ENCODE measurements around the gene SHC2. TPM values are rescaled to one million over a fixed set of nuclear protein-coding genes. Genes with fewer than 3 reads are reported as not detected.

The SHC2 gene
- total and polyA plus RNA-seq, 2 donors (not counting 1 experiment from before 2014, with no cell fraction given): 0.02 to 2.5 TPM

DNA sequence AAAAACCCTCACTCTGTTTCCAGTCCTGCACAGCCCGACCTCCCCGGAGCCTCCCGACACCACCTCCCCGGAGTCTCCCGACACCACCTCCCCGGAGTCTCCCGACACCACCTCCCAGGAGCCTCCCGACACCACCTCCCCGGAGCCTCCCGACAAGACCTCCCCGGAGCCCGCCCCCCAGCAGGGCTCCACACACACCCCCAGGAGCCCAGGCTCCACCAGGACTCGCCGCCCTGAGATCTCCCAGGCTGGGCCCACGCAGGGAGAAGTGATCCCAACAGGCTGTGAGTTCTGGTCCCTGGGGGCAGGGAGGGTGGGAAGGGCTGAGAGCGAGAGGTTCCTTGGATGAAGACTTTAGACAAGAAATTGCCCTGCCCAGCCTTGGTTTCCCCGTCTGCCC, 40.8 kb upstream of the SHC2 start:
- H3K4me1 ChIP-seq (ENCODE audit: control insufficient read depth, extremely low read depth, insufficient read depth, low read length): peaks cover 3% of the 10 kb centered on the region
- no peak overlapping the region for H3K4me3 ChIP-seq (replicated peaks in 1 of 4; ENCODE audit: control extremely low read depth in 1 of 4, insufficient read depth in 1 of 4, low read depth in 3 of 4, low read length in 4 of 4)
- TF ChIP-seq, protein P1, sequence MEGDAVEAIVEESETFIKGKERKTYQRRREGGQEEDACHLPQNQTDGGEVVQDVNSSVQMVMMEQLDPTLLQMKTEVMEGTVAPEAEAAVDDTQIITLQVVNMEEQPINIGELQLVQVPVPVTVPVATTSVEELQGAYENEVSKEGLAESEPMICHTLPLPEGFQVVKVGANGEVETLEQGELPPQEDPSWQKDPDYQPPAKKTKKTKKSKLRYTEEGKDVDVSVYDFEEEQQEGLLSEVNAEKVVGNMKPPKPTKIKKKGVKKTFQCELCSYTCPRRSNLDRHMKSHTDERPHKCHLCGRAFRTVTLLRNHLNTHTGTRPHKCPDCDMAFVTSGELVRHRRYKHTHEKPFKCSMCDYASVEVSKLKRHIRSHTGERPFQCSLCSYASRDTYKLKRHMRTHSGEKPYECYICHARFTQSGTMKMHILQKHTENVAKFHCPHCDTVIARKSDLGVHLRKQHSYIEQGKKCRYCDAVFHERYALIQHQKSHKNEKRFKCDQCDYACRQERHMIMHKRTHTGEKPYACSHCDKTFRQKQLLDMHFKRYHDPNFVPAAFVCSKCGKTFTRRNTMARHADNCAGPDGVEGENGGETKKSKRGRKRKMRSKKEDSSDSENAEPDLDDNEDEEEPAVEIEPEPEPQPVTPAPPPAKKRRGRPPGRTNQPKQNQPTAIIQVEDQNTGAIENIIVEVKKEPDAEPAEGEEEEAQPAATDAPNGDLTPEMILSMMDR (conservative IDR thresholded peaks at IDR 0.05 in 1 of 2, IDR thresholded peaks at IDR 0.05 in 1 of 2; ENCODE audit: low read depth in 1 of 2, low read length in 2 of 2): no peak
- TF ChIP-seq EZH2 (IDR thresholded peaks at IDR 0.05; ENCODE audit: low read length, missing control alignments): no peak
- no peaks in the 10 kb centered on the region for H4K20me1 ChIP-seq (ENCODE audit: control insufficient read depth, extremely low read depth, insufficient read depth, low read length)
- H3K4me2 ChIP-seq (ENCODE audit: extremely low read depth, insufficient read depth, low read length): no peak overlapping the region
- no peaks in the 10 kb centered on the region for H3K79me2 ChIP-seq (ENCODE audit: control insufficient read depth, insufficient read depth, low read length)
- H3K27ac ChIP-seq (ENCODE audit: insufficient read depth, low read length): no peak overlapping the region
- H3K36me3 ChIP-seq (ENCODE audit: control insufficient read depth, insufficient read depth, low read length): no peaks in the 10 kb centered on the region
- H2AFZ ChIP-seq (ENCODE audit: low read length): no peak overlapping the region
- no peak for DNase-seq (ENCODE audit: low read depth in 2 of 2)
- H3K9me3 ChIP-seq (ENCODE audit: control insufficient read depth, insufficient read depth, low read depth, low read length): no peaks in the 10 kb centered on the region
- no peak overlapping the region for H3K9ac ChIP-seq (ENCODE audit: insufficient read depth, low read length)
- peaks cover 14% of the 10 kb centered on the region for H3K27me3 ChIP-seq (ENCODE audit: control insufficient read depth, insufficient read depth, low read length)

DNA sequence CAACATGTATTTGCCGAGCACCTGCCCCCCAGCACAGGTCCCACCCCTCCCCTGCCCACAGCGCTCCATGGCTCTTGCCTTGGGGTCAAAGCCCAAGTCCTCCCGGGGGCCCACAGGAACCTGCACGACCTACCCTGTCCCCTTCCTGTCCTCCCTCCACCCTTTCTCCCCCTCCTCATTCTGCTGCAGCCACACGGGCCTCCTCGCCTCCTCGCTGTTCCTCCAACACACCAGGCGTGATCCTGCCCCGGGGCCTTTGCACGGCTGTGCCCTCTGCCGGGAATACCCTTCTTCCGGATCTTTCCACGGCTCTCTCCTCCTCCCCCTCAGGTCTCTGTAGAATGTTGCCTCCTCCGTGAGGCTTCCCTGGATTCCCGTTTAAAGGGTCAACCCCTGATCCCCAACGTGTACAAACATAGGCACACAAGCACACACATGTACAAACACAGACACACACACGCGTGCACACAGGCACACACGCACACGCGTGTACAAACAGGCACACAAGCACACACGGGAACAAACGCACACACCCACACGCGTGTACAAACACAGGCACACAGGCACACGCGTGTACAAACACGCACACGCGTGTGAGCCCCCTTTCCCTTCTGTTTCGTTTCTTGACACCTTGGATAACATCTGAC, 38.3 kb upstream of the SHC2 start:
- Histone ChIP-seq H3K36me3 (ENCODE audit: control insufficient read depth, insufficient read depth, low read length) (no peaks in the 10 kb centered on the region), H3K9me3 (ENCODE audit: control insufficient read depth, insufficient read depth, low read depth, low read length) (no peaks in the 10 kb centered on the region), H3K27ac (ENCODE audit: insufficient read depth, low read length) (no peak overlapping the region), H4K20me1 (ENCODE audit: control insufficient read depth, extremely low read depth, insufficient read depth, low read length) (no peaks in the 10 kb centered on the region), H3K79me2 (ENCODE audit: control insufficient read depth, insufficient read depth, low read length) (no peaks in the 10 kb centered on the region), H3K4me2 (ENCODE audit: extremely low read depth, insufficient read depth, low read length) (no peak overlapping the region), H3K27me3 (ENCODE audit: control insufficient read depth, insufficient read depth, low read length) (peaks cover 14% of the 10 kb centered on the region), H2AFZ (ENCODE audit: low read length) (no peak overlapping the region), H3K9ac (ENCODE audit: insufficient read depth, low read length) (no peak overlapping the region), H3K4me1 (ENCODE audit: control insufficient read depth, extremely low read depth, insufficient read depth, low read length) (no peaks in the 10 kb centered on the region), H3K4me3 (replicated peaks in 1 of 4; ENCODE audit: control extremely low read depth in 1 of 4, insufficient read depth in 1 of 4, low read depth in 3 of 4, low read length in 4 of 4) (no peak overlapping the region)
- no peak for DNase-seq (ENCODE audit: low read depth in 2 of 2)
- peak; percentile 43 for TF ChIP-seq EZH2 (IDR thresholded peaks at IDR 0.05; ENCODE audit: low read length, missing control alignments)
- TF ChIP-seq, protein P1 (conservative IDR thresholded peaks at IDR 0.05 in 1 of 2, IDR thresholded peaks at IDR 0.05 in 1 of 2; ENCODE audit: low read depth in 1 of 2, low read length in 2 of 2): no peak

DNA sequence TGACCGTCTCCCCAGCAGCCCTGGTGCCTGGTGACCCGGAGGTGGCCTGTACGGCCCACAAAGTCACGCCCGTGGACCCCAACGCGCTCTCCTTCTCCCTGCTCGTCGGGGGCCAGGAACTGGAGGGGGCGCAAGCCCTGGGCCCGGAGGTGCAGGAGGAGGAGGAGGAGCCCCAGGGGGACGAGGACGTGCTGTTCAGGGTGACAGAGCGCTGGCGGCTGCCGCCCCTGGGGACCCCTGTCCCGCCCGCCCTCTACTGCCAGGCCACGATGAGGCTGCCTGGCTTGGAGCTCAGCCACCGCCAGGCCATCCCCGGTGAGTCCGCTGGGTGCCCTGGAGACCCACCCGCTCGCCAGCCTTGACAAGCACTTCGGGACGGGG, 37.7 kb upstream of the SHC2 start:
- Histone ChIP-seq H3K79me2 (ENCODE audit: control insufficient read depth, insufficient read depth, low read length) (no peaks in the 10 kb centered on the region), H2AFZ (ENCODE audit: low read length) (no peak overlapping the region), H3K9me3 (ENCODE audit: control insufficient read depth, insufficient read depth, low read depth, low read length) (no peaks in the 10 kb centered on the region), H3K4me3 (replicated peaks in 1 of 4; ENCODE audit: control extremely low read depth in 1 of 4, insufficient read depth in 1 of 4, low read depth in 3 of 4, low read length in 4 of 4) (no peak overlapping the region), H3K4me2 (ENCODE audit: extremely low read depth, insufficient read depth, low read length) (no peak overlapping the region), H3K36me3 (ENCODE audit: control insufficient read depth, insufficient read depth, low read length) (no peaks in the 10 kb centered on the region), H3K27ac (ENCODE audit: insufficient read depth, low read length) (no peak overlapping the region), H3K4me1 (ENCODE audit: control insufficient read depth, extremely low read depth, insufficient read depth, low read length) (no peaks in the 10 kb centered on the region), H3K27me3 (ENCODE audit: control insufficient read depth, insufficient read depth, low read length) (peaks cover 14% of the 10 kb centered on the region), H3K9ac (ENCODE audit: insufficient read depth, low read length) (no peak overlapping the region), H4K20me1 (ENCODE audit: control insufficient read depth, extremely low read depth, insufficient read depth, low read length) (no peaks in the 10 kb centered on the region)
- DNase-seq (ENCODE audit: low read depth in 2 of 2): no peak
- TF ChIP-seq, protein P1 (conservative IDR thresholded peaks at IDR 0.05 in 1 of 2, IDR thresholded peaks at IDR 0.05 in 1 of 2; ENCODE audit: low read depth in 1 of 2, low read length in 2 of 2): no peak
- no peak for TF ChIP-seq EZH2 (IDR thresholded peaks at IDR 0.05; ENCODE audit: low read length, missing control alignments)
